ENCODE data around the gene TRIM60.

DNA sequence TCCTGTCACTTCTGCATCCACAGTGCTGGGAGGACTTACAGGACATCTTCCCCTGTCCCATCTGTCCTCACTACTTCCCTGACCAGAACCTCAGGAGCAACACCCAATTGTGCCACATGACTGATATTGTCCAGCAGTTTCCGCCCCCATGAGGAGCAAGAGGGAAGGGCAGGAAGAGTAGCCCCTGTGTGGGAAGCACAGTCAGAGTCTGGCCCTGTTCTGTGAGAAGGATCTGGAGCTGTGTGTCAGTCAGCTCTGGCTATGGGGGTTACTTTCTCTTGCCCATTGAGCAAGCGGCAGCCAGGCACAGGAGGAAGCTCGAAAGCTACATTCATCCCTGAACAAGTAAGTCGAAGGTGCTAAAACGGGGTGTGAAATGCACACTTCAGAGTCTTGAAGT, 14.8 kb upstream of the TRIM60 start:
- no peak for TF ChIP-seq EZH2 (IDR thresholded peaks at IDR 0.05; ENCODE audit: insufficient read depth, poor library complexity, severe bottlenecking)
- TF ChIP-seq EZH2phosphoT487 (IDR thresholded peaks at IDR 0.05; ENCODE audit: insufficient read depth, low read depth) = no peak

Data from GM23248 (cell line).